OCI-M2 (cell line): Measurements from ENCODE around the gene TIPIN.
"Not testable (repeated sequence)": the region's sequence is repeated elsewhere in the genome, so short reads cannot be mapped to it uniquely, and the experiment has no call there.

ENCODE experiments used
- DNase-seq: peaks from one replicate; lab custom pipeline; 2025; ENCODE audit not compliant: unreplicated experiment; lab: John Stamatoyannopoulos, UW

Gene TIPIN

GRCh38 chr15:66356359-66357236, at the start of gene TIPIN:
Gene TIPIN (minus strand): TSS chr15:66356685. CDS start chr15:66352947, 3,738 bp downstream.
- DNase-seq, result peak; percentile 51

- DNase-seq, result no peak
Observed at GRCh38 chr15:66405615-66406014, 49.1 kb upstream of the TIPIN start.

GRCh38 chr15:66405007-66405406, 48.5 kb upstream of the TIPIN start:
- DNase-seq, result no peak

GRCh38 chr15:66404532-66404931, 48.0 kb upstream of the TIPIN start:
- DNase-seq, result no peak

- no peak for DNase-seq
Observed at GRCh38 chr15:66404122-66404521, 47.6 kb upstream of the TIPIN start.

- no peak for DNase-seq
Observed at GRCh38 chr15:66403323-66403722, 46.8 kb upstream of the TIPIN start.

GRCh38 chr15:66402761-66403284, 46.3 kb upstream of the TIPIN start:
- no peak for DNase-seq

- DNase-seq, result no peak
Observed at GRCh38 chr15:66401130-66402021, 44.9 kb upstream of the TIPIN start.

- no peak for DNase-seq
Observed at GRCh38 chr15:66400351-66400774, 43.9 kb upstream of the TIPIN start.

GRCh38 chr15:66399276-66399675, 42.8 kb upstream of the TIPIN start:
- no peak for DNase-seq

GRCh38 chr15:66394915-66395314, 38.4 kb upstream of the TIPIN start:
- no peak for DNase-seq

GRCh38 chr15:66394472-66394871, 38.0 kb upstream of the TIPIN start:
- no peak for DNase-seq

- DNase-seq, result not testable (repeated sequence)
Observed at GRCh38 chr15:66393037-66393436, 36.6 kb upstream of the TIPIN start.

GRCh38 chr15:66390678-66391077, 34.2 kb upstream of the TIPIN start:
- DNase-seq, result no peak

- DNase-seq, result no peak
Observed at GRCh38 chr15:66389859-66390381, 33.4 kb upstream of the TIPIN start.

GRCh38 chr15:66389098-66389858, 32.8 kb upstream of the TIPIN start:
- no peak for DNase-seq

- DNase-seq, result no peak
Observed at GRCh38 chr15:66388576-66388975, 32.1 kb upstream of the TIPIN start.

GRCh38 chr15:66388043-66388363, 31.5 kb upstream of the TIPIN start:
- no peak for DNase-seq

GRCh38 chr15:66387163-66388042, 30.9 kb upstream of the TIPIN start:
- DNase-seq, result no peak
